Skeletal muscle cell (primary cell): Measurements from ENCODE around the gene LRRC2.
"Not testable (repeated sequence)": the region's sequence is repeated elsewhere in the genome, so short reads cannot be mapped to it uniquely, and the experiment has no call there.

Source experiments
- DNase-seq: peaks from one replicate; pipeline ENCODE4 v3.0.0-alpha.2; 2010; ENCODE audit warnings: low read depth
- H3K4me3 ChIP-seq: 2 replicates; pipeline ENCODE4 v1.5.1; 2011; ENCODE audit warnings: low read depth, mild to moderate bottlenecking, control low read depth, low read length, moderate library complexity

Gene LRRC2

GRCh38 chr3:46508850-46509591, 57.1 kb downstream of the LRRC2 start:
- DNase-seq = no peak

GRCh38 chr3:46506526-46506925, 59.6 kb downstream of the LRRC2 start:
- DNase-seq = no peak
- H3K4me3 ChIP-seq = no peak overlapping the region

More at GRCh38 chr3:46508850-46509591, 57.1 kb downstream of the LRRC2 start:
- no peak overlapping the region for H3K4me3 ChIP-seq

- no peak for DNase-seq
- H3K4me3 ChIP-seq = no peak overlapping the region
Observed at GRCh38 chr3:46505953-46506352, 60.1 kb downstream of the LRRC2 start.

GRCh38 chr3:46504789-46505188, 61.3 kb downstream of the LRRC2 start:
- no peak overlapping the region for H3K4me3 ChIP-seq
- DNase-seq = no peak

GRCh38 chr3:46503200-46503874, 62.8 kb downstream of the LRRC2 start:
- H3K4me3 ChIP-seq = no peak overlapping the region
- DNase-seq = no peak

GRCh38 chr3:46501702-46502101, 64.4 kb downstream of the LRRC2 start:
- no peak overlapping the region for H3K4me3 ChIP-seq
- no peak for DNase-seq

GRCh38 chr3:46500656-46501635, 65.2 kb downstream of the LRRC2 start:
- H3K4me3 ChIP-seq = no peak overlapping the region
- peak; percentile 65 for DNase-seq

- no peak for DNase-seq
- H3K4me3 ChIP-seq = no peak overlapping the region
Observed at GRCh38 chr3:46498916-46499519, 67.1 kb downstream of the LRRC2 start.

- H3K4me3 ChIP-seq = no peak within 1 kb of the TSS
- DNase-seq = no peak
Observed at GRCh38 chr3:46497556-46498265, 68.4 kb downstream of the LRRC2 start, which contains the start of gene RTP3. TSS of gene RTP3 (plus strand) at chr3:46497976. CDS start at chr3:46498063, 87 bp downstream.

GRCh38 chr3:46496746-46497555, 69.2 kb downstream of the LRRC2 start:
- no peak for DNase-seq
- H3K4me3 ChIP-seq = no peak overlapping the region

- H3K4me3 ChIP-seq = no peak overlapping the region
- peak; percentile 62 for DNase-seq
Observed at GRCh38 chr3:46495901-46496456, 70.1 kb downstream of the LRRC2 start.

GRCh38 chr3:46494491-46494890, 71.6 kb downstream of the LRRC2 start:
- not testable (repeated sequence) for H3K4me3 ChIP-seq, DNase-seq

GRCh38 chr3:46492890-46493547, 73.1 kb downstream of the LRRC2 start:
- H3K4me3 ChIP-seq = no peak overlapping the region
- DNase-seq = no peak

GRCh38 chr3:46491089-46492070, 74.7 kb downstream of the LRRC2 start:
- H3K4me3 ChIP-seq = no peak overlapping the region
- no peak for DNase-seq

- DNase-seq = no peak
- no peak overlapping the region for H3K4me3 ChIP-seq
Observed at GRCh38 chr3:46490338-46491084, 75.6 kb downstream of the LRRC2 start.
